ENCODE data around the gene TNIK.

DNA sequence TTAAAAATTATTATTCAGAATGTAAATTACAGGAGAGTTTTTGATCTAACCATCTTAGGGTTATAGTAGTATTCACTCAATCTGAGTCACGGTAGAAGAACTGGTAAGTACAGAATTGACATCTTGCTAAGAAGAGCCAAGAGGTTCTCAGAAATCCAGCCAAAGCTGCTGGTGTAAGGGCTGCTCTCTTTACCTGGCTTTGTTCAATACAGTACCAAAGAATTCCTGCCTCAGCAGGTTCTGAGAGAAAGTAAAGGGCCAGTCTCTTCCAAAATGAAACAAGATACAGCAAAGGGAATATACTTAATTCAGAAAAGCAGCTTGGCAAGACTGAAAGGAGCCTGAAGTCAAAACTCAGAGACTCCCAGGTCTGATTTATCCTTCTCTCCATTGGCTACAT is 193.1 kb downstream of the TNIK start:
- TF ChIP-seq, protein P1, sequence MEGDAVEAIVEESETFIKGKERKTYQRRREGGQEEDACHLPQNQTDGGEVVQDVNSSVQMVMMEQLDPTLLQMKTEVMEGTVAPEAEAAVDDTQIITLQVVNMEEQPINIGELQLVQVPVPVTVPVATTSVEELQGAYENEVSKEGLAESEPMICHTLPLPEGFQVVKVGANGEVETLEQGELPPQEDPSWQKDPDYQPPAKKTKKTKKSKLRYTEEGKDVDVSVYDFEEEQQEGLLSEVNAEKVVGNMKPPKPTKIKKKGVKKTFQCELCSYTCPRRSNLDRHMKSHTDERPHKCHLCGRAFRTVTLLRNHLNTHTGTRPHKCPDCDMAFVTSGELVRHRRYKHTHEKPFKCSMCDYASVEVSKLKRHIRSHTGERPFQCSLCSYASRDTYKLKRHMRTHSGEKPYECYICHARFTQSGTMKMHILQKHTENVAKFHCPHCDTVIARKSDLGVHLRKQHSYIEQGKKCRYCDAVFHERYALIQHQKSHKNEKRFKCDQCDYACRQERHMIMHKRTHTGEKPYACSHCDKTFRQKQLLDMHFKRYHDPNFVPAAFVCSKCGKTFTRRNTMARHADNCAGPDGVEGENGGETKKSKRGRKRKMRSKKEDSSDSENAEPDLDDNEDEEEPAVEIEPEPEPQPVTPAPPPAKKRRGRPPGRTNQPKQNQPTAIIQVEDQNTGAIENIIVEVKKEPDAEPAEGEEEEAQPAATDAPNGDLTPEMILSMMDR (IDR thresholded peaks at IDR 0.05; ENCODE audit: low read depth, low read length): no peak
- no peak for TF ChIP-seq EZH2phosphoT487 (IDR thresholded peaks at IDR 0.05; ENCODE audit: low read depth)
